D341Med (cell line): ENCODE data around the gene NIF3L1.
A peak's percentile ranks its signal among the peaks of the same experiment; 100 is the strongest.

ENCODE experiments used
- DNase-seq: peaks from one replicate; pipeline ENCODE4 v3.0.0; 2012; ENCODE audit warnings: low spot score

NIF3L1 gene

GRCh38 chr2:200888704-200889625, at the start of gene NIF3L1, which contains the start of gene PPIL3:
Gene NIF3L1, plus strand, starts transcription at chr2:200889371. Its CDS starts 2,573 bp downstream, at chr2:200891944.
Gene PPIL3, minus strand, starts transcription at chr2:200889077. Its CDS starts 1,462 bp downstream, at chr2:200887615.
- DNase-seq = peak; percentile 90

DNA sequence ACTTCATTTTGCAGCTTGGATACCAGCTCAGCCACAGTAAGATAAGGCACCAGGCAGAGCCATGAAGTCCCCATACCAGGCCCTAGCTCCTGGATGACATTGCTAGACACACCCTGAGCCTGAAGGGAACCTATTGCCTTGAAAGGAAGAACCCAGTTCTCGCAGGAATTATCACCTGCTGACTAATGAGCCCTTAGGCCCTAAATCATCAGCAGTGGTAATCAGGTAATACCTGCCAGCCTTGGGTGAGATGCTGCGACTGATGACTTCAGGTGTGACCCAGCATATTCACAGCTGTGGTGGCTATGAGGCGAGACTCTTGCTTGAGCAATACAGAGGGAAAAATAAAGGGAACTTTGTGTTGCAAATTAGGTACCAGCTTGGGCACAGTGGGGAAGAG, 49.7 kb upstream of the NIF3L1 start:
- DNase-seq = no peak

GRCh38 chr2:200843993-200844948, 44.9 kb upstream of the NIF3L1 start:
- no peak for DNase-seq

DNA sequence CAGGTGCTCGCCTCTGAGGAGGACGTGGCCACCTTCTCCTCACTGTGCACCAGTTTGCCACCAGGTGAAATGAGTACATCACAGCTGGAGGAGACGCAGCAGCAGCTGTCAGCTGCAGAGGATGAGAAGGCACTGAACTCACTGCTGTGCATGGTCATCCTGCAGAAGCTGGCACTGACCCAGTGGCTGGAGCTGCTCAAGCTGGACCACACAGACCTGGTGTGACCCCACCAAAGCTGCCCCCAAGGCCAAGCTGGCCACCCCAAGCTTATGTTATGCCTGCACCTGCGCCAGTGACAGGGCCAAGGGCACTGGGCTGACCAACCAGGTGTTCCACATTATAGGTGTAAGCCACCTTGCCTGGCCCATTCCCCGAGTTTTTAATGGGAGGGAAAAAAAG, 44.0 kb upstream of the NIF3L1 start:
- no peak for DNase-seq

- no peak for DNase-seq
These were observed 43.4 kb upstream of the NIF3L1 start for GRCh38 chr2:200845669-200846325.

DNA sequence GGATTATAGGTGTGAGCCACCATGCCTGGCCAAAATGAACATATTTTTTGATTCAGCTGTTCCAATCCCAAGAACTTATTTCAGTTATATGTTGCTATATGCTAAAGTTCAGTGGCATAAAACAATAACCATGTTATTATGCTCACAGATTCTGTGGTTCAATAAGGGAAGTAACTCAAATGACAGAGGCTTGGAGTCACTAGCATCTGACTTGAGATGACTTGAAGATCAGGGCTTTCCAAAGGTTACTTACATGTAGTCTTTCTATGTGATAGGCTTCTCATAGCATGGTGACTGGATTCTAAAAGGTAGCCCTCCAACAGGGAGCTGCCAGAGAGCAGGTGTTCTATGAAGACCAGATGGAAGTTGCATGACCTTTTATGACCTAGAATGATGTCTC, 41.9 kb upstream of the NIF3L1 start:
- no peak for DNase-seq

DNA sequence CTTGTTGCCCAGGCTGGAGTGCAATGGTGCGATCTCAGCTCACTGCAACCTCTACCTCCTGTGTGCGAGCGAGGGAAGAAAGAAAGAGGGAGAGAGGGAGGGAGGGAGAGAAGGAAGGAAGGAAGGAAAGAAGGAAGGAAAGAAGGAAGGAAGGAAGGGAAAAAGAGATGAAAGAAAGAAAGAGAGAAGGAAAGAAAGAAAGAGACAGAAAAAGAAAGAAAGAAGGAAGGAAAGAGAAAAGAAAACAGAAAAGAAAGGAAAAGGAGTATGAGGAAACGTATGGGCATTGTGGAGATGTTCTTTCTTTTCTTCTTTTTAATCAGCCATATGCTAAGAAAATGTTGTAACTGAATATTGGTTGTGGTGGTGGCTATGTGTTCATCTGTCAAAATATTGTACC, 41.2 kb upstream of the NIF3L1 start:
- DNase-seq = no peak

GRCh38 chr2:200850512-200851256, 38.5 kb upstream of the NIF3L1 start:
- DNase-seq = no peak

DNA sequence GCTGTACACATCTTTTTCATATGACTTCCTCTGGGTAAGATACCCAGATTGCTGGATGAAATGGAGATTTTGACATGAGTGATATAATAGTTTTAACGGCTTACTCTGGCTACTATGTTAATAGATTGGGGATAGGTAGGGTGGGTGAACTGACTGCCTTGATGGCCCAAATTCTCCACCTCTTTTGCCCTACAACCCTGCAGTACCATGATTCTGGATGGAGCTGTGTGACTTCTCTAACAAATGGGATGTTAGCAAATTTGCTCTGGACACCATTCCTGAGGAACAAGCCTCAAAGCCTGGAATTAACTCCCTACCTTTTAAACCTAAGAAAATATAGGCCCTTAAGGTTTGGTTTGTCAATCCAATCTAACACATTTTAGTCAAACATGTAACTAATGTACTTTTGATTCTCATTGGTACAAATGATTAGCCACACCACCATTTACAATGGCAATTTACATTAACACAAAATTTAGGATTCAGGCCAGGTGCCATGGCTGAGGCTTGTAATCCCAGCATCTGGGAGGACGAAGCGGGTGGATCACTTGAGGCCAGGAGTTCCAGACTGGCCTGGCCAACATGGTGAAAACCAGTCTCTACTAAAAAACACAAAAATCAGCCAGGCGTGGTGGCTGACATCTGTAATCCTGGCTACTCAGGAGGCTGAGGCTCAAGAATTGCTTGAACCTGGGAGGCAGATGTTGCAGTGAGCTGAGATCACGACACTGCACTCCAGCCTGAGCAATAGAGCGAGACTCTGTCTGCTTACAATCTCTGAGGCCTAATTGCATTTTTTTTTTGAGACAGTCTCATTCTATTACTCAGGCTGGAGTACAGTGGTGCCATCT, 37.5 kb upstream of the NIF3L1 start:
- no peak for DNase-seq

- no peak for DNase-seq
These were observed 36.6 kb upstream of the NIF3L1 start for GRCh38 chr2:200852605-200853004.

- DNase-seq = no peak
These were observed 32.4 kb upstream of the NIF3L1 start for GRCh38 chr2:200856806-200857205.

- no peak for DNase-seq
These were observed 28.9 kb upstream of the NIF3L1 start for GRCh38 chr2:200860092-200860795.

DNA sequence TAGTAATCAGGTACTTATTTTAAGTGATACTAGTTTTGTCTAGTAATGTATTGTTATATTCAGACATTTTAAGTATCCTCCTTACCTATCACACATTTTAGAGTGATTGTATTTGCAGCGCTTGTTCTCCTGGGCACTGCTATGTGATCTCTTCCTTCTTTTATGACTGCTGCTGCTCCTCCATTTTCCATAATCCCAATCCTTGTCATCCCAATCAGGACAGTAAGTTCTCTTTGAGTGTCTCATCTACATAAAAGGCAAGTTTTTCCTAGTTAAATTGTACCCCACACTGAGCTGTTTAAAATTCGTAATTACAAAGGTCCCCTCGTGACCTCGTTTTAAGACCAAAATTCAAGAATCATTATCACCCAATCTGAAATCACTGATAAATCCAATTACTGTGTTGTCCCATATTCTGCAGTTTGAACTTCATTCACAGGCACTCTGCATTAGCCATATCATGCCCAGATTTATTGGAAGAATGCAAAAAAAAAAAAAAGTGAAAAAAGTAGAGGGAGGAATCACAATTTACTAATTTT, 27.5 kb upstream of the NIF3L1 start:
- no peak for DNase-seq

DNA sequence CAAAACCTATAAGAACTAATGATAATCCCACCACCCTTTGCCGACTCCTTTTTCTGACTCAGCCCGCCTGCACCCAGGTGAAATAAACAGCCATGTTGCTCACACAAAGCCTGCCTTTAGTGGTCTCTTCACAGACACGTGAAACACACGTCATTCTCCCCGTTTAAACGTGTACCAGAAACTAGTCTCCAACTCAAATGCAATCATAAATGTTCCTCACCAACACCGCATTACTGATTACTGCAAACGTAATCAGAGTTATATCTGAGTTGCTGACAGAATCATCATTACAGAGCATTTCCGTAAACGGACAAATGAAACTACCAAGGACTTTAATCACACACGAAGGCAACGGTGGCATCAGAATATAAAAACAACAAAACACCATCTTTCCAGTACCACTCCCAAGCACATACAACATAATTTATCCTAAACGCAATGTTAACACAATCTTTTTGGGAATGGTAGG, 26.6 kb upstream of the NIF3L1 start:
- DNase-seq = no peak

DNA sequence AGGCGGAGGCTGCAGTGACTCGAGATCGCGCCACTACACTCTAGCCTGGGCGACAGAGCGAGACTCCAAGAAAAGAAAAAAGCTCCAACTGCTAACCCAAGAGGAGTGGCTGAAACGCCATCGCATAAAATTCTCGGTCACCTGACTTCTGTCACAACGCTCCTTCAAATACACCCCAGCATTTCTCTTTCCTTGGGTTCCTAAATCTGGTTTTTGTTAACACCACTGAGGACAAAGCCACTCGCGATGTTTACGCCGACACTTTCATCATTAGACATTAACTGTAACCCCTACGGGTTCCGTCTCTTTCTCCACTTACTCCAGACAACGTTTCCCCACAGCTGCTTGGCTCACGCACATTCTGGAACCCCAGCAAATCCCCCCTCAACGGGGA, 25.4 kb upstream of the NIF3L1 start:
- peak; percentile 15 for DNase-seq

GRCh38 chr2:200864176-200865034, 24.8 kb upstream of the NIF3L1 start, which contains the start of gene CLK1:
Gene CLK1, minus strand, starts transcription at chr2:200864658. Its CDS starts 2,796 bp downstream, at chr2:200861862.
- peak; percentile 95 for DNase-seq

DNA sequence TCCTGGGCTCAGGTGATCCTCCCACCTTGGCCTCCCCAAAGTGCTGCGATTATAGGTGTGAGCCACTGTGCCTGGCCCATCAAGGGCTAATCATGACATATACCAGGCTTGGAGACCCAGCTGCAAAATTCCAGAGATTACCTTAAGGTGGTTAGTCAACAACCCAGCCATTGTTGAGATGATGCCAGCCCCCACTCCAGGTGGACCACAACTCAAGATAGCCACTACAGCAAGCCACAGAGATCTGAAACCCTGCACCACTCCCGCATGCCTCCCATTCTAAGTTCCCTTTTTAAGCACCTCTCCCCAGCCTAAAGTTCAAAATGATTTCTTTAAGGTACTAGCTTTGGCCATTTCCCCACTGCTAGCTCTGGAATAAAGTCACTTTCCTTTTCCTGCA, 20.2 kb upstream of the NIF3L1 start:
- DNase-seq = no peak

- DNase-seq = no peak
These were observed 18.0 kb upstream of the NIF3L1 start for GRCh38 chr2:200871151-200871550.
